ENCODE data around the gene HTRA3.
"Not testable (repeated sequence)": the region's sequence is repeated elsewhere in the genome, so short reads cannot be mapped to it uniquely, and the experiment has no call there.

The HTRA3 gene

DNA sequence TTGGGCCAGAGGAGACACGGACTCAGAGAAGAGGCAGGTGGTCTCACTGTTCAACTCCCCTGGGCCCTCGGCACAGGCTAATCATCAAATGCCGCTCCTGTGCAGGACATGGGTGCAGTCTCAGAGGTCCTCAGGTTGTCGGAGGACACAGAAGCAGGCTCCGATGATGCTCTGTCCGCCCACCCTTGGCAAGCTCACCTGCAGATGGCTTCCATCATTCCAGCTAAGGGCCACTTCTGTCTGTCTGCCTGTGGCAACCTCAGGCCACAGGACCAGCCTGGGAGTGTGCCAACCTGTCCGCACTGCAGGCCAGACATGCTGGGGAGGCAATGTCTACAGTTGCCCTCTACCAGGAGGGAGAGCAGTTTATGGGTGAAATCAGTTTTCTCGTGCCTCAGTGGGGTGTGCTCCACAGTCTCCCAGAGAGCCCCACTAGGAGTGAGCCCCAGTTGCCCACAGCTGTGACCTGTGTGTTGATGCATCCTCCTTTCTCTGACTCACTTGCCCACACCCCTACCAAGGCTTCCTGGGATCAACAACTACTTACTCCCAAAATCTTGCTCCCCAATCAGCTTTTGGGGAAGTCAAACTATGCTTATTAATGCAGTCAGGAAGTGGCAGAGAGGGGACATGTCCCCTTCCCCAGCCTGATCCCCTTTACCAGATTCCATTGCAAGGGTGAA lies 55.9 kb downstream of the HTRA3 start:
- no peak for DNase-seq (ENCODE audit: low spot score)

- DNase-seq (ENCODE audit: low spot score), result no peak
Measured at GRCh38 chr4:8326206-8326605, 56.7 kb downstream of the HTRA3 start.

- DNase-seq (ENCODE audit: low spot score), result no peak
Measured at GRCh38 chr4:8328456-8328855, 58.9 kb downstream of the HTRA3 start.

DNA sequence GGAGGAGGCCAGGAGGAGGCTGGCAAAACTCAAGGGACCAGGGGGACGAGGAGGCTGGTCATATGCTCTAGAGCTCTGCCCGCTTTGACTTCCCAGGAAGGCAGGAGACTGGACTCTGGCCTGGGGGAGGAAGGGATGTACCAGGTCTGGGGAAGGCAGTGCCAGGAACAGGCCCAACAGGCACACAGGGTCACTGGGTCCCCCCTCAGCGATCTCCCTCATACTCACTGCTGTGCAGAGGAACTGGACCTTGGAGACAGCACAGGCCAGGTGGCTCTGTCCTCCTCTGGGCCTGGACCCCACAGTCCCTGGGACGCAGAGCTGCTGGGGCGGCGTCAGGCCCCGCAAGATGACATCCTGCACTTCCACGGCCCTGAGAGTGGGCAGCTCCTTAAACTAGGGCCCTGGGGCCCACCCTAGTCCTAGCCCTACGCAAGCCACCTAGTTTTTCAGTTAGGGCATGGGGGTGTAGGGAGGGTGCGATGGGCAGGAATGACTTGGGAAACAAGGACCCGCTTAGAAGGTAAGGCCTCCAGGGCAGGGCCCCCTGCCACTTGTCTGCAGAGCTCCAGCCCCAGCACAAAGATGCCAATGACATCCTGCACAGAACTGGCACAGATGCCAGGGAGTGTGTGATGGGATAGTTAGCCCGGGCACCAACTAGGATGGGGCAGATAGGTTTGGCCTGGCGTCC lies 59.5 kb downstream of the HTRA3 start:
- no peak for DNase-seq (ENCODE audit: low spot score)

DNA sequence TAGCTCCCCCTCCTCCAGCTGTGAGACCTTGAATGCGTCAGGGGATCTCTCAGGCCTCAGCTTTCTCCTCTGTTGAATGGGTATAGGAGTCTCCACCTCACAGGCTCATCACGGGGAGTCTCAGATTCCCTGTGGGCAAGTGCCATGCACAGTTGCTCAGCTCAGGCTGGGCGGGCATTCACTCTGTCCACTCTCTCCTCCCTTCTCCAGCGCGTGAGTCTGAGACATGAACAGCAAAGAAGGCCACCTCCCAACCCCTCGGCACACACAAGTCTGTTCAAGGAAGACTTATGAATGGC lies 60.0 kb downstream of the HTRA3 start:
- no peak for DNase-seq (ENCODE audit: low spot score)

DNA sequence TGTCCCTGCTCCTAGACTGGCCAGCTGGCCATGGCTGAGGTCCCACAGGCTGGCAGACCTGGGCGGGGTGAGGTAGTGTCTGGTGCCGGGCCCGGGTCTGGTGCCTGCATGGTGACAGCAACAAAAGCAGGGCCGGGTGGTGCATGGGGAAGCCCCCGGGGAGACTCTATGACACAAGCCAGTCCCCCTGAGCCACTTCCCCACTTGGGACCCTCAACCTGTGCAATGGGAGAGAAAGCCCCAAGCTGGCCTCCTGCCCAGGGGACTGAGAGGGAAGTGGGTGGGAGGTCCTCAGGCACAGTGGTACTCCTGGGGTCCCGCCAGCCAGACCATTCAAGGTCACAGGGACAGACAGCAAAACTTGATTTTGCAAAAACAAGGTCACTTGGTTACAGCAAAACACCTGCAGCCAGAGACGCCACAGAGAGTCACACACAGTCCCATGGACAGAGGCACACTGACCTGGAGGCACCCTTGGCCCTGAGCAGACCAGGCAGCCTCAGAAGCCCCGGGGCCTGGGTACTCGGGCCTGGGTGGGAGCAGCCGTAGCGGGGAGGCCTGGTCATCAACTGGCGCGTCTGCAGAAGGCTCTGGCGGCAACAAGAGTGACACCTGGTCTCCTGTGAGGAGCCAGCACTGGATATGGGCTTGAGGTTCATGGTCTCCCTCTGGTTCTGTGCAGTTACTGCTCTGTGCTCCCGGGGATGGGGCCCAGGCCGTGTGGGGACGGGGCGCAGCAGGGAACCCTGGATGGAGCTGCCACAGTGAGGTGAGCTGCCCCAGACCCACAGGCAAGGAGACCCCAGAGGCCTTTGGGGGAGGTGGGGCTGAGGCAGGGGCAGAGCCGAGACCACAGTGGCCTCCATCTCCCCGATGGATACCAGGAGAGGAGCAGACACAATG lies 60.6 kb downstream of the HTRA3 start:
- no peak for DNase-seq (ENCODE audit: low spot score)

DNA sequence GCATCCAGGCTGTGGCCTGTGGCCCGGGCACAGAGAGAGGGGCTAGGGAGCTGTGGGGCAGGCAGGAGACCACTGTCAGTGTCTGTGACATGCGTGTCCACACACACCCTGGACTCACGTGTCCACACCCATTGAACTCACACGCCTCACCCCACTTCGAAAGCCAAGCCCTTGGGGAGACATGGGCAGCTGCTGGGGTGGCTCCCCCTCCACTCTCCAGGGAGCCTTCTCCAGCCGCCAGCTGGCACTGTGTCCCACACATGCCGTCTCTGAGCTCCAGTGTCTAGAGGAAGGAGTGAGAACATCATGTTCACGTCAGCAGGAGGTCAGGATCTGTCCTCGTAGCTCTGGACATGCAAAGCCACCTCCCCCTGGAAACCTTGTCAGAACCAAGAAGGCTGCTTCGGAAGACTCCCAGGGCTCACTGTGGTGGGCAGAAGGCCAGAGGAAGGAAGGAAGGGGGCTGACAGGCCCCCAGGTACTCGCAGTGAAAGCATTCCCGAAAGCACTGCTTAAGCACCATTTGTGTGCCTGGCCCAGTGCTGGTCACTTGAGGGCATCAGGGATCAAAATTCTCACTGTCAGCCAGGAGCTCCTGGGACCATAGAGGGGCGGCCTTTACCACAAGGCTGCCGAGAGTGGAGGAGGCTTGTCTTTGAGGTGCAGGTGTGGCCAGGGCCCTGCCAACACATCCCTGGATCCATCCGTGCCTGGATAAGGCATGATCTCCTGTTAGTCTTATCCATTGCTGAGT lies 61.4 kb downstream of the HTRA3 start:
- DNase-seq (ENCODE audit: low spot score), result no peak

DNA sequence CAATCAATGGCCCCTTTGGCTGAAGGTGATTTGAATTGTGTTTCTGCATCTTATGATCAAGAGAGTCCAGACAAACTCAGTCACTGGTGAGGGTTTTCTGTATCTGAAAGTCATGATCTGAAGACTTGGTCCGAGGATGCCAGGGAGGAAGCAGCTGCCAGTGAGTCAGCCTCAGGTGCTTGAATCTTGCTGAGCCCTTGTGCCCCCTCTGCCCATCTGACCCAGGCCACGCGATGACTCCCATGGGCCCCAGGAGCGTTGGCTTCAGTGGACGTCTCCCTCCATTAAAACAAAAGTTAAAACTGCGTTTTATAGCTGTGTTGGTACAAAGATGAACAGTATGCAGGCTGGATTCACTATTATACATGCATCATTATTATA lies 62.0 kb downstream of the HTRA3 start:
- no peak for DNase-seq (ENCODE audit: low spot score)

- no peak for DNase-seq (ENCODE audit: low spot score)
Measured at GRCh38 chr4:8332038-8332857, 62.7 kb downstream of the HTRA3 start.

DNA sequence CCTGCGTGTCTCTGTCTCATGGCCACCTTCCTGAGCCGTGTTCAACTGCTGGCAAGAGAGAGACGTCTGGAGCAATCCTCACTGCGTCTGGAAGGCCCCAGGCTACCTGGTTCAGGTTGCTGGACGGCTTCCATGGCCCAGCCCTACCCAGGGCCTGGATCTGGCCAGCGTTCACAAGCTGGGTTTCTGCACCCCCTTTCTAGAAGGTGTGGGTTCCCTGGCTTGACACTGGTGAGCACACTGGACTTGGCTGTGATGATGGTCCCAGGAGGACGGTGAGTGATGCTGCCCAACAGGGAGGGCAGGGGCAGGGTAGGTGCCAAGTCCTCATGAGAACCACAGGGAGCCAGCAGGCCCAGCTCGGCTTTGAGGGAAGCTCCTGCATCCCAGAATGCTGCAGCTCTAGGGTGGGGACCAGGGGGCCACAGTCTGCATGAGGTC lies 63.4 kb downstream of the HTRA3 start:
- DNase-seq (ENCODE audit: low spot score), result no peak

DNA sequence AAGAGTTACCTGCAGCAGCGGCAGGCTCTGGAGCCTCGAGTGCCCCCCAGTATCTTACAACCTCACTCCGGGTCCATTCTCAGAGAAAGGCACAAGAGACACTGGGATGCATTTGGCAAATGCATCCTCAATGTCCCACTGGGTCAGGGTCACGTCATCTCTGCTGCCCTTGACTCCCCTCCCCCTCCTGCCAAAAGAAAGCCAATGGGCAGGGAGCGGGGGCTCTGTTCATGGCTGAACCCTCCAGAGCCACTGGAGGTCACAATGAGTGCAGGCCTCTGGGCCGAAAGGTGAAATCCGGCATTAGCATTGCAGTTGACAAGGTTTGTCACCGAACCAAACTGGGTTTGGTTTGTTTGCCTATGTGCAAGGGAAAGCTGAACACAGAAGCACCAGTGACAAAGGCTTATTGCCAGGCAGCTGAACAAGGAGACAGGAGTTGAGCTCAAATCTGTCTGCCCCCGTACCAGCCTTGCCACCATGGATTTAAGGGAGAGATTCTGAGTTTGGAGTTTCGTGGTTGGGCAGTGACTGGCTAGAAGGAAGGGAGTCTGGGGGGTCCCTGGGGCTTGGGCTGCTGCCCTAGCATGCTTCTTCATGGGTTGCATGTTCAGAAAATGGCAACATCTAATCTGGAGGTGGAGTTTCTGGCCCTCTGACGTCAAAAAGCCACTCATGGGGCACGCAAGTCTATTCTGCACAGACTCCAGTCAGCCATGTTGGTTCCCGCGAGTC lies 64.3 kb downstream of the HTRA3 start:
- DNase-seq (ENCODE audit: low spot score), result no peak

- no peak for DNase-seq (ENCODE audit: low spot score)
Measured at GRCh38 chr4:8334786-8335460, 65.4 kb downstream of the HTRA3 start.

DNA sequence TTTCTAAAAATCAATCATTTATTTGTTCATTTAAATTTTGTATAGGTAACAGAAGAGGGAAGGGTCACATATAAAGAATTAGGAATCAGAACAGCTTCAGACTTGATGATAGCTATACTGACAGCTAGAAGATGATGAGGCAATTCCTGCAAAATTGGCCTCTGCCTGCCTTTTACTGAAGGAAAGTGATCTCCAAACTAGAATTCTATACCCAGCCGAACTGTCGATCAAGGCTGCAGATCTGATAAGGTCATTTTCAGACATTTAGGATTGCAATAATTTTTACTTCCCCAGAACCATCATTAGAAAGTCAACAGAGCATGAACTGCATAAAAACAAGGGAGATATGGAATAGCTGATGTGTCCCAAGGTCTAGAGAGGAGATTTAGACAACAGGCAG lies 66.3 kb downstream of the HTRA3 start:
- DNase-seq (ENCODE audit: low spot score), result no peak

DNA sequence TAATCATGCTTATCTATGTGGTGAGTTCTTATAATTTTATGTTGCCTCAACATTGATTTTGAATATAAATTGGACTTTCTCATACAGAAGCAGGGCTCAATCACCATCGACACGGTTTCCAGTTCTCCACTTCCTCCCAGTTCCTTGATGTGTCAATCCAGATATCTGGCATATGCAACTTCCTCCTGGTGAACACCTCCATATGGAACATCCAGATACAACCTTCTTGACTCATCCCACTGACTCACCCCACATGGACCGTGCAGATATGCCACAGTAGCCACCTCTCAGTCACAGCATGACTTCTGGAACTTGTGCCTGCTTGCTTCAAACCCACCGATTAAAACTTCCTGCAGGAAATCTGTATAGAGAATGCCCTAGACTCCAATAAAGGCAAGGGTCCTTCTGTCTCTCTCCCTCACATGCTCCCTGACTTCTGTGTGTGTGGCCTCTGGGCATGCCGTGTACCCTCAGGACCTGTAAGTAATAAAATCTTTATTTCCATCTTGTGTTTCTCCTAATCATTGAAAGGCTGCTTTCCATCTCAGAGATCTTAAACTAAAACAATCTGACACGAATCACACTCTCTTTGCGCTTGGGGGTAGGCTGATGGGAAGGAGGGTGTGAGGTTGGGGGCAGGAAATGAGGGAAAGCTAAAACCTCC lies 67.0 kb downstream of the HTRA3 start:
- DNase-seq (ENCODE audit: low spot score), result no peak

- DNase-seq (ENCODE audit: low spot score), result no peak
Measured at GRCh38 chr4:8338351-8338961, 68.9 kb downstream of the HTRA3 start.

DNA sequence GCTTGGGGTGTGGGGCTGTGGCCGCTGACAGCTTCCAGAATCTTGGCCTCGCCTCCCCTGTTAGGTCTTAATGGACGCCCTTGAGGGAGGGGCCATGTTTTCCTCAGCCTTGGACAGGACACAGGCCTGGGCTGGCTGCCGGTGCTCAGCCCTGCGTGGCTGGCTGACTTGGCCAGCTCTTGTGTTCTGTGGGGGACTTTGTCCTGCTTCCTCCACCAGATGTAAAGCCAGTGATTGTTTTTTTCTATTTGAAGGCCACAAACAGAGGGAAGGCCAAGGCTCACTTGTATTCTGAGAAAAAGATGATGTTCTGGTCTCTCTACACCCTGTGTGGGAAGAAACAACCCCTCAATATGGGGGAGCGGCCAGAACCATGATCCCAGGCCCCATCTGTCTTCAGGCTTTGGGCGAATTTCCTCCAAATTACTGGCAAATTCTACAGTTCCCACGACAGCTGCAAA lies 71.3 kb downstream of the HTRA3 start:
- no peak for DNase-seq (ENCODE audit: low spot score)

GRCh38 chr4:8341281-8341680 lies 71.7 kb downstream of the HTRA3 start:
- DNase-seq (ENCODE audit: low spot score), result not testable (repeated sequence)

DNA sequence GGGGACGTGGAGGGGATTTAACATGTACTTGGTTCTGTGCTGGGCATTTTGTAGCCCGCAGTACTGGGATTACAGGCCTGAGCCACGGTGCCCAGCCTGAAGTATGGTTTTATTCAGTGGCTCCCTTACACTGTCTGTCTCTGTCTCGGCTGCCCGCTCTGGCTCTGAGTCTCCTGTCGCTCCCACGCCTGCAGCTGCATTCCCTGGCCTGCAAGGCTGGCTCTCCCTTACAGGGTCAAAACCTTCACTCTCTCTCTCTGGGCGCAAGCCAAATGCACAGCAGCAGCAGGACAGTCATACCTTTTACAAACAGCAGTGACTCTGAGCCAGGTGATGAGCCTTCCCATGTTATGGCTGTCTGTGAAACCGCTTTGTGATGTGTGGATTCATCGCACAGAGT lies 72.1 kb downstream of the HTRA3 start:
- no peak for DNase-seq (ENCODE audit: low spot score)

DNA sequence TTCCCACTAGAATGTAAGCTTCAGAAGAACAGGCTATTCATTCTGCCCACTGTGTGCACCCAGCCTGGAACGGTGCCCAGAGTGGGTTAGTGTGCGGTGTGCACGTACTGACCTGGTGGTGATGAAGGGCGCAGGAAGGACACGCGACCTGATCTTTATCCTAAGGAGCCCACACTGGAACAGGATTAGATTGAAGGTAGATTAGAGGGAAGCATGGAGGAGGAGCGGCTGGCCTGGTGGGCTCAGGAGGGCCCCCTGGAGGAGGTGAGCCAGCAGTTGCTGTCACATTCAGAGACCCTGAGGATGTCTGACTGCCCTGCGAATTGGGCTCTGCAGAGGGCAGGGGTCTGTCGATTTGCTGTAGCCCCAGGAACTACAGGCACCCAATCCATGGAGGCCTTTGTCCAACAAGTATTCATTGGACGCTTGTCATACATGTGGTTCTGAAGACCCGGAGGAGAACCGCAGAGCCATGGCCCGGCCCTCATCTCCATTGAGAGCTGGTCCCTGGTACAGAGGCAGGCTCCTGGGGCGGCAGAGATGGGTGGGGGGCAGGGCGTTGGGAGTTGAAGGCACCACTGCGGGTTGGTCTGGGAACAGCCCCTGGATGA lies 73.2 kb downstream of the HTRA3 start:
- peak; percentile 64 for DNase-seq (ENCODE audit: low spot score)

Data from D341Med (cell line).